ENCODE measurements around the gene ROBO3.
A peak's percentile ranks its signal among the peaks of the same experiment; 100 is the strongest.

The ROBO3 gene

GRCh38 chr11:124876818-124877630, 11.8 kb downstream of the ROBO3 start:
- no peak for DNase-seq

GRCh38 chr11:124877631-124877909, 12.3 kb downstream of the ROBO3 start:
- no peak for DNase-seq

GRCh38 chr11:124877910-124878758, 12.9 kb downstream of the ROBO3 start:
- DNase-seq: no peak

- DNase-seq: no peak
Measured at GRCh38 chr11:124878759-124879492, 13.7 kb downstream of the ROBO3 start.

GRCh38 chr11:124879493-124880289, 14.5 kb downstream of the ROBO3 start:
- DNase-seq: no peak

GRCh38 chr11:124880290-124880611, 15.0 kb downstream of the ROBO3 start:
- no peak for DNase-seq

GRCh38 chr11:124880958-124881357, 15.7 kb downstream of the ROBO3 start:
- no peak for DNase-seq

- no peak for DNase-seq
Measured at GRCh38 chr11:124882339-124883071, 17.3 kb downstream of the ROBO3 start.

GRCh38 chr11:124884340-124884739, 19.1 kb downstream of the ROBO3 start:
- DNase-seq: no peak

GRCh38 chr11:124884869-124885479, 19.7 kb downstream of the ROBO3 start:
- DNase-seq: no peak

- no peak for DNase-seq
Measured at GRCh38 chr11:124886476-124886875, 21.2 kb downstream of the ROBO3 start.

GRCh38 chr11:124886978-124887666, 21.9 kb downstream of the ROBO3 start:
- no peak for DNase-seq

GRCh38 chr11:124887667-124888013, 22.4 kb downstream of the ROBO3 start:
- DNase-seq: no peak

- DNase-seq: peak; percentile 71 to 80 (median 73)
Measured at GRCh38 chr11:124889191-124890091, 24.2 kb downstream of the ROBO3 start.

GRCh38 chr11:124890151-124890550, 24.9 kb downstream of the ROBO3 start:
- no peak for DNase-seq

- no peak for DNase-seq
Measured at GRCh38 chr11:124890683-124891372, 25.6 kb downstream of the ROBO3 start.

- no peak for DNase-seq
Measured at GRCh38 chr11:124891373-124891861, 26.2 kb downstream of the ROBO3 start.

GRCh38 chr11:124892146-124892545, 26.9 kb downstream of the ROBO3 start:
- DNase-seq: no peak

All from suppressor macrophage treated with lipopolysaccharide for 1 hour (primary cell).